Measurements from ENCODE around the gene TMEM207. TPM values are rescaled to one million over a fixed set of nuclear protein-coding genes. Genes with fewer than 3 reads are reported as not detected.

The TMEM207 gene
- total RNA-seq, 1 experiment from 2014 or later: not detected

DNA sequence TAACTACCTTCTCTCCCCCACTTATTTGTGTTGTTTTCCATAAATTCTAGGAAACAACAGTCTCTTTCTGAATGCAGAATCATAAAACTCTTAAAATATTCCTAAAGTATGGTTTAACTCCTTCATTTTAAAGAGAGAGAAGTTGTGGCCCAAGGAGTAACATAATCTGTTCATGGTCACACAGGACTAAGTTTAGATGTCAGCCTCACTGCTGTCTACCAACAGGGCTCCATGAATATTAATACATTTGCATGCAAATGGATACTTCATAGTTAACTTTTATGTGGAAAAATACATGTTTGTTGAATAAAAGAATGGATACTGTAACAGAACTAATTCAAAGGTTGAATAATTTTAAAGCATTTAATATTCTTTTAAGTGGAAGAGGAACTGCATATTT is 45.7 kb upstream of the TMEM207 start:
- DNase-seq: no peak
- Histone ChIP-seq H3K23me2 (ENCODE audit: insufficient read length, low read depth, low read length, poor library complexity, severe bottlenecking) (no peaks in the 10 kb centered on the region), H4K20me1 (ENCODE audit: control insufficient read depth, insufficient read depth, insufficient read length) (no peaks in the 10 kb centered on the region), H3K4me2 (ENCODE audit: insufficient read depth, insufficient read length, low read length) (no peak overlapping the region), H3K9me3 (ENCODE audit: control insufficient read depth, low read depth, low read length) (no peaks in the 10 kb centered on the region), H3K27ac (ENCODE audit: insufficient read length, low read depth, low read length) (no peak overlapping the region), H3K9ac (ENCODE audit: extremely low read depth, insufficient read length, low read length) (no peak overlapping the region), H2BK20ac (ENCODE audit: low read depth, low read length, poor library complexity, severe bottlenecking) (no peak overlapping the region), H3K56ac (ENCODE audit: insufficient read length, low read depth, low read length) (no peak overlapping the region), H3K4me1 (ENCODE audit: insufficient read depth, low read length) (peaks cover 3% of the 10 kb centered on the region; the same call in 1 of the 2 replicates), H3K27me3 (ENCODE audit: insufficient read depth, low read length) (no peaks in the 10 kb centered on the region), H2BK120ac (ENCODE audit: low read depth, low read length, poor library complexity, severe bottlenecking) (no peak overlapping the region), H3K23ac (ENCODE audit: insufficient read length, low read depth, low read length) (no peak overlapping the region), H3K18ac (ENCODE audit: insufficient read length, low read depth, low read length) (no peak overlapping the region), H2BK15ac (ENCODE audit: low read depth, low read length) (no peak overlapping the region), H3K4ac (ENCODE audit: low read depth, low read length) (no peak overlapping the region), H2AFZ (ENCODE audit: low read length) (no peak overlapping the region), H4K91ac (ENCODE audit: insufficient read length, low read depth, low read length) (no peak overlapping the region), H4K8ac (replicated peaks; ENCODE audit: insufficient read length, low read depth, low read length) (no peak overlapping the region), H3T11ph (ENCODE audit: low read length) (no peak overlapping the region), H2BK12ac (ENCODE audit: insufficient read length, low read depth, low read length) (no peak overlapping the region), H3K79me2 (ENCODE audit: insufficient read depth, low read length) (no peaks in the 10 kb centered on the region), H2AK5ac (ENCODE audit: insufficient read length, low read length) (no peak overlapping the region), H3K14ac (ENCODE audit: insufficient read depth, low read length) (no peak overlapping the region), H3K79me1 (ENCODE audit: insufficient read depth, low read depth, low read length, poor library complexity, severe bottlenecking) (no peaks in the 10 kb centered on the region), H2BK5ac (ENCODE audit: insufficient read length, low read length) (no peak overlapping the region), H4K5ac (ENCODE audit: insufficient read length, low read depth, low read length) (no peak overlapping the region)
- no peak overlapping the region for H3K27ac Mint-ChIP-seq
- H3K27me3 Mint-ChIP-seq (ENCODE audit: low read depth): no peaks in the 10 kb centered on the region
- H3K36me3 Mint-ChIP-seq (ENCODE audit: insufficient read depth in 1 of 3, low read depth in 3 of 3): no peaks in the 10 kb centered on the region
- no peak overlapping the region for H3K4me3 Mint-ChIP-seq
- peaks cover 14 to 15% of the 10 kb centered on the region in 2 experiments for H3K4me1 Mint-ChIP-seq
- TF ChIP-seq, protein P1, sequence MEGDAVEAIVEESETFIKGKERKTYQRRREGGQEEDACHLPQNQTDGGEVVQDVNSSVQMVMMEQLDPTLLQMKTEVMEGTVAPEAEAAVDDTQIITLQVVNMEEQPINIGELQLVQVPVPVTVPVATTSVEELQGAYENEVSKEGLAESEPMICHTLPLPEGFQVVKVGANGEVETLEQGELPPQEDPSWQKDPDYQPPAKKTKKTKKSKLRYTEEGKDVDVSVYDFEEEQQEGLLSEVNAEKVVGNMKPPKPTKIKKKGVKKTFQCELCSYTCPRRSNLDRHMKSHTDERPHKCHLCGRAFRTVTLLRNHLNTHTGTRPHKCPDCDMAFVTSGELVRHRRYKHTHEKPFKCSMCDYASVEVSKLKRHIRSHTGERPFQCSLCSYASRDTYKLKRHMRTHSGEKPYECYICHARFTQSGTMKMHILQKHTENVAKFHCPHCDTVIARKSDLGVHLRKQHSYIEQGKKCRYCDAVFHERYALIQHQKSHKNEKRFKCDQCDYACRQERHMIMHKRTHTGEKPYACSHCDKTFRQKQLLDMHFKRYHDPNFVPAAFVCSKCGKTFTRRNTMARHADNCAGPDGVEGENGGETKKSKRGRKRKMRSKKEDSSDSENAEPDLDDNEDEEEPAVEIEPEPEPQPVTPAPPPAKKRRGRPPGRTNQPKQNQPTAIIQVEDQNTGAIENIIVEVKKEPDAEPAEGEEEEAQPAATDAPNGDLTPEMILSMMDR (conservative IDR thresholded peaks at IDR 0.05): no peak
- H3K9me3 Mint-ChIP-seq: no peaks in the 10 kb centered on the region
